Ovary (tissue), 3 donors: ENCODE results near the gene BCAP29.

Experiments used
- CTCF ChIP-seq, 3 donors: fragments of 450-650 bp in 2 of 3; fragments of 200-600 bp in 1 of 3; IDR thresholded peaks; one replicate each; pipeline versions ENCODE4 v1.5.1 to v1.8.0; 2016 to 2022; ENCODE audit warnings: antibody characterized with exemption in 3 of 3, mild to moderate bottlenecking in 1 of 3
- EP300 ChIP-seq: sonication (generic); formaldehyde crosslinking; IDR thresholded peaks from one replicate; pipeline ENCODE4 v1.6.1; 2017; ENCODE audit warnings: antibody characterized with exemption
- donor health status: DM: no; HTN: no; CAD: no.

- TF ChIP-seq CTCF (IDR thresholded peaks at IDR 0.05), result no peak
- TF ChIP-seq EP300, result no peak
Measured at GRCh38 chr7:107559864-107560263, 20.2 kb upstream of the BCAP29 start.
